GM12878 (cell line): Measurements from ENCODE around the gene EPAS1. TPM values are rescaled to one million over a fixed set of nuclear protein-coding genes. Genes with fewer than 3 reads are reported as not detected.

Experiments used
- ATAC-seq: fragments of 200-7000 bp; cut with Tn5 transposase; 3 replicates; pipeline ENCODE4 v1.9.1; 2020; ENCODE audit warnings: mild to moderate bottlenecking, moderate library complexity
- BruUV-seq: library from RNA; stranded (reverse); fragments of 400-500 nt; replicated peaks from 2 replicates; lab custom pipeline; 2021; lab: Mats Ljungman, UMichigan
- CTCF ChIA-PET: fragments of 300-600 bp; sonication (Branson Sonifier 250); formaldehyde crosslinking; extraction: SDS; loops from one replicate; lab custom pipeline; 2021; ENCODE audit warnings: inconsistent platforms; lab: Yijun Ruan, JAX
- POLR2A ChIA-PET: fragments of 350-600 bp; formaldehyde crosslinking; extraction: SDS; loops from one replicate; lab custom pipeline; 2021; ENCODE audit warnings: inconsistent platforms; lab: Charles Lee
- RAD21 ChIA-PET: fragments of 300-600 bp; sonication (Branson Sonifier 250); formaldehyde crosslinking; loops from one replicate; lab custom pipeline; 2023; ENCODE audit warnings: antibody characterized with exemption; ENCODE audit not compliant: unreplicated experiment; lab: Charles Lee
- SMC1A ChIA-PET: fragments of 300-600 bp; sonication (Branson Sonifier 250); formaldehyde crosslinking; loops from one replicate; lab custom pipeline; 2023; ENCODE audit not compliant: unreplicated experiment, uncharacterized antibody; lab: Charles Lee
- DNase-seq: peaks from one replicate; pipeline ENCODE4 v3.0.0-alpha.2; 2011; ENCODE audit warnings: low read depth, low spot score
- FAIRE-seq: peaks from 3 replicates; lab custom pipeline; 2011; peaks lifted over from hg19 to GRCh38; lab: Jason Lieb, UNC
- H2AFZ ChIP-seq: 2 replicates; pipeline ENCODE4 v1.6.0; 2011; ENCODE audit warnings: low read depth, low read length, control low read depth; ENCODE audit not compliant: control insufficient read depth
- H3K27ac ChIP-seq: 2 replicates; pipeline ENCODE4 v1.5.1; 2011; ENCODE audit warnings: control low read depth; ENCODE audit not compliant: control insufficient read depth, insufficient read depth
- H3K27me3 ChIP-seq, 2 experiments: replicated peaks in 1 of 2; 2 replicates each; pipeline versions ENCODE4 v1.6.0 to v1.6.1; 2011; ENCODE audit warnings: low read length in 1 of 2; ENCODE audit not compliant: control insufficient read depth in 2 of 2, insufficient read depth in 2 of 2
- H3K36me3 ChIP-seq, 2 experiments: 2 replicates each; pipeline ENCODE4 v1.5.1; 2011; ENCODE audit warnings: low read length in 1 of 2; ENCODE audit not compliant: control insufficient read depth in 2 of 2, insufficient read depth in 2 of 2
- H3K4me1 ChIP-seq: 2 replicates; pipeline ENCODE4 v1.6.1; 2011; ENCODE audit warnings: mild to moderate bottlenecking, low read length, moderate library complexity, mixed read lengths; ENCODE audit not compliant: control insufficient read depth, insufficient read depth
- H3K4me2 ChIP-seq: 2 replicates; pipeline ENCODE4 v1.6.0; 2011; ENCODE audit warnings: control low read depth; ENCODE audit not compliant: control insufficient read depth, insufficient read depth
- H3K4me3 ChIP-seq: fragments of 200-600 bp; sonication (generic); 2 replicates; pipeline ENCODE4 v1.5.1; 2016
- H3K79me2 ChIP-seq: 2 replicates; pipeline ENCODE4 v1.6.0; 2011; ENCODE audit warnings: low read length; ENCODE audit not compliant: control insufficient read depth, insufficient read depth
- H3K9ac ChIP-seq: 2 replicates; pipeline ENCODE4 v1.8.0; 2011; ENCODE audit warnings: low read length, control low read depth, mixed read lengths; ENCODE audit not compliant: control insufficient read depth, insufficient read depth
- H3K9me3 ChIP-seq: replicated peaks from 3 replicates; pipeline ENCODE4 v1.5.1; 2011; ENCODE audit warnings: mild to moderate bottlenecking, low read length; ENCODE audit not compliant: control insufficient read depth, insufficient read depth
- H4K20me1 ChIP-seq: 2 replicates; pipeline ENCODE4 v1.6.0; 2011; ENCODE audit not compliant: control insufficient read depth, insufficient read depth
- BMI1 ChIP-seq: fragments of 450-650 bp; IDR thresholded peaks from 2 replicates; pipeline ENCODE4 v1.6.1; 2016; ENCODE audit warnings: mild to moderate bottlenecking, moderate library complexity, borderline replicate concordance
- IKZF2 ChIP-seq, 2 experiments: fragments of 450-650 bp; IDR thresholded peaks; 2 replicates each; pipeline ENCODE4 v1.6.1; 2017; ENCODE audit warnings: mild to moderate bottlenecking in 2 of 2, moderate library complexity in 2 of 2
- NFYA ChIP-seq: IDR thresholded peaks from 2 replicates; pipeline ENCODE4 v1.6.1; 2011; ENCODE audit warnings: low read depth, mild to moderate bottlenecking, low read length, improper control_type of control experiment, borderline replicate concordance
- WGBS: methylation state at CpG from one replicate; pipeline ENCODE4 v1.1.6; 2016; ENCODE audit warnings: low lambda C conversion rate; ENCODE audit not compliant: insufficient replicate concordance, insufficient coverage; ENCODE audit errors: missing lambda C conversion rate; 5-methylcytosine and 5-hydroxymethylcytosine counted together
- in situ Hi-C: fragments of 300-500 bp; cut with MboI; formaldehyde crosslinking; loops from 9 replicates; pipeline ENCODE4 v1.14.3; 2018; ENCODE audit warnings: mixed read lengths
- intact Hi-C: fragments of 100-400 bp; cut with micrococcal nuclease; formaldehyde crosslinking; loops from one replicate; pipeline ENCODE4 v1.14.2; 2022; ENCODE audit not compliant: unreplicated experiment
- polyA plus RNA-seq, 11 experiments: library from polyadenylated mRNA; depleted of rRNA in 4 of 11; unstranded in 6 of 11; stranded (reverse) in 5 of 11; fragments of >200 nt; fragmentation: Nextera tagmentation in 4 of 11; fragmentation: Illumina TruSeq in 1 of 11; extraction: Ambion mirVana in 4 of 11; extraction: Trizol in 1 of 11; gene quantifications; 1 replicate in 1 of 11; 2 replicates in 10 of 11; pipeline versions ENCODE4 v1.2.1 to v1.2.3, GENCODE V29; 2011 to 2016; ENCODE audit warnings: inconsistent platforms in 2 of 11, missing spikeins in 2 of 11, low read depth in 1 of 11
- total RNA-seq, 4 experiments: library from RNA; depleted of rRNA in 3 of 4; stranded (reverse); fragments of >200 nt in 3 of 4; fragmentation: Illumina TruSeq in 1 of 4; extraction: Trizol in 1 of 4; gene quantifications; 2 replicates each; pipeline versions ENCODE4 v1.2.1 to v1.2.3, GENCODE V29; 2013 to 2021
- TF ChIP-seq, protein P1 (sequence below): fragments of 450-650 bp; IDR thresholded peaks from 2 replicates; pipeline ENCODE4 v1.6.1; 2017; ENCODE audit warnings: mild to moderate bottlenecking, moderate library complexity
- TF ChIP-seq, protein P2 (sequence below): fragments of 450-650 bp; IDR thresholded peaks from 2 replicates; pipeline ENCODE4 v1.6.1; 2017; ENCODE audit warnings: mild to moderate bottlenecking, low read depth, inconsistent platforms; ENCODE audit not compliant: poor library complexity, severe bottlenecking
- TF ChIP-seq, protein P3 (sequence below): fragments of 450-650 bp; IDR thresholded peaks from 2 replicates; pipeline ENCODE4 v1.6.1; 2018; ENCODE audit warnings: mild to moderate bottlenecking, low read depth, moderate library complexity; ENCODE audit not compliant: partially characterized antibody
- TF ChIP-seq, protein P4 (sequence below): fragments of 450-650 bp; formaldehyde crosslinking; IDR thresholded peaks from 2 replicates; pipeline ENCODE4 v1.5.0; 2022; ENCODE audit warnings: mild to moderate bottlenecking, missing genetic modification characterization

The EPAS1 gene
- total and polyA plus RNA-seq, 10 of the 15 experiments (the other 5 are each of a cell fraction or from before 2014, with no cell fraction given) = 0.11 to 22.0 (median 1.3) TPM; not detected in 1

DNA sequence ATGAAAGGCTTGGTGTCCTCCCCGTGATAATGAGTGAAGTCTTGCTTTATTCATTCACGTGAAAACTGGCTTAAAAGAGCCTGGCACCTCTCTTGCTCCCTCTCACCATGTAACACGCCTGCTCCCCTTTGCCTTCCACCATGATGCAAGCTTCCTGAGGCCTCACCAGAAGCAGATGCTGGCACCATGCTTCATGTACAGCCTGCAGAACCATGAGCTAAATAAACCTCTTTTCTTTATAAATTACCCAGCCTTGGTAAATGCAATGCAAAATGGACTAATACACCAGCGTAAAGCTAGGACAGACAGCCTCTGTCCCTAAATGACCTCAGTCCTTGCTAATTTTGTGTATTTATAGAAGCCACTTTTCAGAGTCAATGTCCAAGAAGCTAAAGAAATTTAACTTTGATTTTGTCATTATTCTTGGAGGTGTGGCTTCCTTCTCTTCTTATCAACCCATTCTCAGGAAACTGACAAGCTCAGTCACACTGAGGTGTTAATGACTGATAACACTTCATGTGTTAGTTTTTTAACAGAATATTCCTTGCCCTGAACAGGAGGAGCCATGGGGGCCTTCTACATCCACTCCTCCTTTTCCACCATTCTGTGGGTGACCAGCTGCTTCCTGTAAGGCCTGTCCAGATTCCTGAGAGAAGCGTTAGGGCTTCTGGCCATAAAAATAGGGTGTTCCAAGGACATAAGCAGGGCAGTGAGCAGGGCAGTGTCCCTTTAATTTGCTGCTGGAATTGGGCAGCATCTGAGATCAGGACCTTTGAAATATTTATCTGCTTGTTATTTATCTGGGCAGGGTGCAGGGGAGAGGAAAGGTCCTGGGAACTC, 38.0 kb upstream of the EPAS1 start:
- H3K4me3 ChIP-seq = no peak overlapping the region
- H3K27me3 ChIP-seq = no peaks in the 10 kb centered on the region
- CTCF ChIA-PET = interaction anchor here (1.1 to 1.5 kb wide), 5 partner anchors 10 to 196 kb away, joined by 3 to 7 read pairs (median 4); no protein-coding TSS in a partner anchor
- no peaks in the 10 kb centered on the region for H3K9me3 ChIP-seq
- ATAC-seq = no peak
- H3K27ac ChIP-seq = no peak overlapping the region
- H2AFZ ChIP-seq = no peak overlapping the region
- intact Hi-C loops (no loop called here), in situ Hi-C loops (no loop called here)
- SMC1A ChIA-PET = interaction anchor here (0.6 to 1.8 kb wide), 9 partner anchors 9 to 819 kb away, joined by 3 to 5 read pairs (median 4); no protein-coding TSS in a partner anchor
- DNase-seq = no peak
- BruUV-seq = no TSS peak
- WGBS = 47% methylated on average over 5 of the region's 5 CpGs
- H3K4me1 ChIP-seq = no peaks in the 10 kb centered on the region
- no peaks in the 10 kb centered on the region for H4K20me1 ChIP-seq
- RAD21 ChIA-PET = interaction anchor here (1.0 kb wide), 1 partner anchor 15 kb away, joined by 3 read pairs; no protein-coding TSS in a partner anchor
- H3K79me2 ChIP-seq = no peaks in the 10 kb centered on the region
- no peaks in the 10 kb centered on the region for H3K36me3 ChIP-seq
- H3K4me2 ChIP-seq = no peak overlapping the region
- no peak overlapping the region for H3K9ac ChIP-seq
- FAIRE-seq = no peak
- POLR2A ChIA-PET = interaction anchor here (0.6 to 1.3 kb wide), 2 partner anchors 9 to 17 kb away, joined by 3 read pairs; no protein-coding TSS in a partner anchor
- TF ChIP-seq BMI1 (no peak), IKZF2 (IDR thresholded peaks at IDR 0.05) (no peak), NFYA (no peak)
- TF ChIP-seq, protein P1, sequence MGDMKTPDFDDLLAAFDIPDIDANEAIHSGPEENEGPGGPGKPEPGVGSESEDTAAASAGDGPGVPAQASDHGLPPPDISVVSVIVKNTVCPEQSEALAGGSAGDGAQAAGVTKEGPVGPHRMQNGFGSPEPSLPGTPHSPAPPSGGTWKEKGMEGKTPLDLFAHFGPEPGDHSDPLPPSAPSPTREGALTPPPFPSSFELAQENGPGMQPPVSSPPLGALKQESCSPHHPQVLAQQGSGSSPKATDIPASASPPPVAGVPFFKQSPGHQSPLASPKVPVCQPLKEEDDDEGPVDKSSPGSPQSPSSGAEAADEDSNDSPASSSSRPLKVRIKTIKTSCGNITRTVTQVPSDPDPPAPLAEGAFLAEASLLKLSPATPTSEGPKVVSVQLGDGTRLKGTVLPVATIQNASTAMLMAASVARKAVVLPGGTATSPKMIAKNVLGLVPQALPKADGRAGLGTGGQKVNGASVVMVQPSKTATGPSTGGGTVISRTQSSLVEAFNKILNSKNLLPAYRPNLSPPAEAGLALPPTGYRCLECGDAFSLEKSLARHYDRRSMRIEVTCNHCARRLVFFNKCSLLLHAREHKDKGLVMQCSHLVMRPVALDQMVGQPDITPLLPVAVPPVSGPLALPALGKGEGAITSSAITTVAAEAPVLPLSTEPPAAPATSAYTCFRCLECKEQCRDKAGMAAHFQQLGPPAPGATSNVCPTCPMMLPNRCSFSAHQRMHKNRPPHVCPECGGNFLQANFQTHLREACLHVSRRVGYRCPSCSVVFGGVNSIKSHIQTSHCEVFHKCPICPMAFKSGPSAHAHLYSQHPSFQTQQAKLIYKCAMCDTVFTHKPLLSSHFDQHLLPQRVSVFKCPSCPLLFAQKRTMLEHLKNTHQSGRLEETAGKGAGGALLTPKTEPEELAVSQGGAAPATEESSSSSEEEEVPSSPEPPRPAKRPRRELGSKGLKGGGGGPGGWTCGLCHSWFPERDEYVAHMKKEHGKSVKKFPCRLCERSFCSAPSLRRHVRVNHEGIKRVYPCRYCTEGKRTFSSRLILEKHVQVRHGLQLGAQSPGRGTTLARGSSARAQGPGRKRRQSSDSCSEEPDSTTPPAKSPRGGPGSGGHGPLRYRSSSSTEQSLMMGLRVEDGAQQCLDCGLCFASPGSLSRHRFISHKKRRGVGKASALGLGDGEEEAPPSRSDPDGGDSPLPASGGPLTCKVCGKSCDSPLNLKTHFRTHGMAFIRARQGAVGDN = no peak
- TF ChIP-seq, protein P2, sequence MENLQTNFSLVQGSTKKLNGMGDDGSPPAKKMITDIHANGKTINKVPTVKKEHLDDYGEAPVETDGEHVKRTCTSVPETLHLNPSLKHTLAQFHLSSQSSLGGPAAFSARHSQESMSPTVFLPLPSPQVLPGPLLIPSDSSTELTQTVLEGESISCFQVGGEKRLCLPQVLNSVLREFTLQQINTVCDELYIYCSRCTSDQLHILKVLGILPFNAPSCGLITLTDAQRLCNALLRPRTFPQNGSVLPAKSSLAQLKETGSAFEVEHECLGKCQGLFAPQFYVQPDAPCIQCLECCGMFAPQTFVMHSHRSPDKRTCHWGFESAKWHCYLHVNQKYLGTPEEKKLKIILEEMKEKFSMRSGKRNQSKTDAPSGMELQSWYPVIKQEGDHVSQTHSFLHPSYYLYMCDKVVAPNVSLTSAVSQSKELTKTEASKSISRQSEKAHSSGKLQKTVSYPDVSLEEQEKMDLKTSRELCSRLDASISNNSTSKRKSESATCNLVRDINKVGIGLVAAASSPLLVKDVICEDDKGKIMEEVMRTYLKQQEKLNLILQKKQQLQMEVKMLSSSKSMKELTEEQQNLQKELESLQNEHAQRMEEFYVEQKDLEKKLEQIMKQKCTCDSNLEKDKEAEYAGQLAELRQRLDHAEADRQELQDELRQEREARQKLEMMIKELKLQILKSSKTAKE = no peak
- TF ChIP-seq, protein P3, sequence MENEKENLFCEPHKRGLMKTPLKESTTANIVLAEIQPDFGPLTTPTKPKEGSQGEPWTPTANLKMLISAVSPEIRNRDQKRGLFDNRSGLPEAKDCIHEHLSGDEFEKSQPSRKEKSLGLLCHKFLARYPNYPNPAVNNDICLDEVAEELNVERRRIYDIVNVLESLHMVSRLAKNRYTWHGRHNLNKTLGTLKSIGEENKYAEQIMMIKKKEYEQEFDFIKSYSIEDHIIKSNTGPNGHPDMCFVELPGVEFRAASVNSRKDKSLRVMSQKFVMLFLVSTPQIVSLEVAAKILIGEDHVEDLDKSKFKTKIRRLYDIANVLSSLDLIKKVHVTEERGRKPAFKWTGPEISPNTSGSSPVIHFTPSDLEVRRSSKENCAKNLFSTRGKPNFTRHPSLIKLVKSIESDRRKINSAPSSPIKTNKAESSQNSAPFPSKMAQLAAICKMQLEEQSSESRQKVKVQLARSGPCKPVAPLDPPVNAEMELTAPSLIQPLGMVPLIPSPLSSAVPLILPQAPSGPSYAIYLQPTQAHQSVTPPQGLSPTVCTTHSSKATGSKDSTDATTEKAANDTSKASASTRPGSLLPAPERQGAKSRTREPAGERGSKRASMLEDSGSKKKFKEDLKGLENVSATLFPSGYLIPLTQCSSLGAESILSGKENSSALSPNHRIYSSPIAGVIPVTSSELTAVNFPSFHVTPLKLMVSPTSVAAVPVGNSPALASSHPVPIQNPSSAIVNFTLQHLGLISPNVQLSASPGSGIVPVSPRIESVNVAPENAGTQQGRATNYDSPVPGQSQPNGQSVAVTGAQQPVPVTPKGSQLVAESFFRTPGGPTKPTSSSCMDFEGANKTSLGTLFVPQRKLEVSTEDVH = no peak
- TF ChIP-seq, protein P4, sequence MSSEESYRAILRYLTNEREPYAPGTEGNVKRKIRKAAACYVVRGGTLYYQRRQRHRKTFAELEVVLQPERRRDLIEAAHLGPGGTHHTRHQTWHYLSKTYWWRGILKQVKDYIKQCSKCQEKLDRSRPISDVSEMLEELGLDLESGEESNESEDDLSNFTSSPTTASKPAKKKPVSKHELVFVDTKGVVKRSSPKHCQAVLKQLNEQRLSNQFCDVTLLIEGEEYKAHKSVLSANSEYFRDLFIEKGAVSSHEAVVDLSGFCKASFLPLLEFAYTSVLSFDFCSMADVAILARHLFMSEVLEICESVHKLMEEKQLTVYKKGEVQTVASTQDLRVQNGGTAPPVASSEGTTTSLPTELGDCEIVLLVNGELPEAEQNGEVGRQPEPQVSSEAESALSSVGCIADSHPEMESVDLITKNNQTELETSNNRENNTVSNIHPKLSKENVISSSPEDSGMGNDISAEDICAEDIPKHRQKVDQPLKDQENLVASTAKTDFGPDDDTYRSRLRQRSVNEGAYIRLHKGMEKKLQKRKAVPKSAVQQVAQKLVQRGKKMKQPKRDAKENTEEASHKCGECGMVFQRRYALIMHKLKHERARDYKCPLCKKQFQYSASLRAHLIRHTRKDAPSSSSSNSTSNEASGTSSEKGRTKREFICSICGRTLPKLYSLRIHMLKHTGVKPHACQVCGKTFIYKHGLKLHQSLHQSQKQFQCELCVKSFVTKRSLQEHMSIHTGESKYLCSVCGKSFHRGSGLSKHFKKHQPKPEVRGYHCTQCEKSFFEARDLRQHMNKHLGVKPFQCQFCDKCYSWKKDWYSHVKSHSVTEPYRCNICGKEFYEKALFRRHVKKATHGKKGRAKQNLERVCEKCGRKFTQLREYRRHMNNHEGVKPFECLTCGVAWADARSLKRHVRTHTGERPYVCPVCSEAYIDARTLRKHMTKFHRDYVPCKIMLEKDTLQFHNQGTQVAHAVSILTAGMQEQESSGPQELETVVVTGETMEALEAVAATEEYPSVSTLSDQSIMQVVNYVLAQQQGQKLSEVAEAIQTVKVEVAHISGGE = no peak
